Mucosa of stomach (tissue), 1 donor: ENCODE data around the gene CETN1.

ENCODE experiments used
- H3K27me3 ChIP-seq: one replicate; pipeline ENCODE4 v1.7.0; 2013; ENCODE audit warnings: mild to moderate bottlenecking, low read length; ENCODE audit not compliant: control insufficient read depth, insufficient read depth
- H3K36me3 ChIP-seq: one replicate; pipeline ENCODE4 v1.7.0; 2013; ENCODE audit warnings: low read length; ENCODE audit not compliant: control insufficient read depth, insufficient read depth
- H3K4me1 ChIP-seq: one replicate; pipeline ENCODE4 v1.7.0; 2013; ENCODE audit warnings: mild to moderate bottlenecking, low read length; ENCODE audit not compliant: control insufficient read depth, insufficient read depth
- H3K4me3 ChIP-seq: one replicate; pipeline ENCODE4 v1.7.0; 2013; ENCODE audit warnings: low read length
- H3K9ac ChIP-seq: one replicate; pipeline ENCODE4 v1.7.0; 2013; ENCODE audit warnings: mild to moderate bottlenecking, low read length, moderate library complexity
- H3K9me3 ChIP-seq: one replicate; pipeline ENCODE4 v1.7.0; 2013; ENCODE audit warnings: mild to moderate bottlenecking, low read length, moderate library complexity; ENCODE audit not compliant: control insufficient read depth
- donor health status: Pancreatic carcinoma.

Gene CETN1

DNA sequence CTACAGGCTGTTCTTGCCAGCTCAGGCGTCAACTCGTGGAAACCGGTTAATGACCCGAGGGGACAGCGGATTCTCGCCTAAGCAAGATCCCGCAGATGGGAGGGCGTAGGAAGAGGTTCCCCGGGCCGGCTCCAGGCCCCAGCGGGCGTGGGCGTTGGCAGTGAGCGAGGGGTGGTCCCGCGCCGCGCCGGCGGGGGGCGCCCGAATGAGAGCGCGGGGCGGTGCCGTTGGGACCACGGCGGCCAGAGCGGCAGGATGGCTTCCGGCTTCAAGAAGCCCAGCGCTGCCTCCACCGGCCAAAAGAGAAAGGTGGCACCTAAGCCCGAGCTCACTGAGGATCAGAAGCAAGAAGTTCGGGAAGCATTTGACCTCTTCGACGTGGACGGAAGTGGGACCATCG is at the start of gene CETN1:
CETN1 (plus strand) TSS at position 227 of the 400 bp plus-strand sequence; CDS start at position 256, 29 bp downstream.
- no peaks in the 10 kb centered on the region for H3K4me1 ChIP-seq
- no peak within 1 kb of the TSS for H3K9ac ChIP-seq
- no peaks in the 10 kb centered on the region for H3K36me3 ChIP-seq
- H3K27me3 ChIP-seq: no peaks in the 10 kb centered on the region
- H3K4me3 ChIP-seq: no peak within 1 kb of the TSS
- no peaks in the 10 kb centered on the region for H3K9me3 ChIP-seq

DNA sequence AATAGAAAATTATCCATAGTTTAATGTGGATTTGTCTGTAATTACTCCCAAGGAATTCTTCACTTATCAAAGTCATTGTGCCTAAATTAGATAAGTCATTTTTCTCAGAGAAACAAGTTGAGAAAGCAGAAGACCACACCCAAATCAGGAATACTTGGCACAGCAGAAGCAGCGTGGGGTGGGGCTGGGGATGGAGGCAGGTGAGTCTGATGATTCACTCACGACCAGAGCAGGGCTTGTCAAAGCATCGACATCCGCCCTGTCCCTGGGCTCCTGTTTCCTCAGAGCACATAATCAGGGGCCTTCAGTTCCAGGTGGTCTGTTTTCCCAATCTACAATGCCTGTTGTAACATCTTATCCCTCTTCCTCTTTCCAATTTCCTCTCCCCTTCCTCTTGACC is 48.2 kb upstream of the CETN1 start:
- Histone ChIP-seq H3K27me3 (no peaks in the 10 kb centered on the region), H3K36me3 (no peaks in the 10 kb centered on the region), H3K9me3 (no peaks in the 10 kb centered on the region), H3K9ac (no peak overlapping the region), H3K4me3 (no peak overlapping the region), H3K4me1 (peaks cover 7% of the 10 kb centered on the region)

DNA sequence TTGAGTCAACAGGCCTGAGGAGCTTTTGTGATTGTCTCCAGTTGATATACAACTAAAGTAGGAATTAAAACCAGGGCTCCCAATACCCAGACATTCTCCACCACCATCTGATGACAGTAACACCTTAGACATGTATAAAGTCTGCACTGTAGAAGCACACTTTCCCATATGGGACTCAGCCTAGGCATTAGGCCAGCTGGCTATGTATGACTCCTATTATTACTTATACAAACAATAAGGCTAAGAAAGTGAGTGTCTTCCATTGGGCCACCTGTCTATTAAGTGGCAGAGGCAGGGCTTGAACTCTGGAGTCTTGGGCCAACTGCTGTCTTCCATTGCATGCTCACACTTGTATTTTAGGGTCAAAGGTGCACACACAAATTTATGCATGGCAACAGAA is 47.5 kb upstream of the CETN1 start:
- peaks cover 7% of the 10 kb centered on the region for H3K4me1 ChIP-seq
- no peak overlapping the region for H3K4me3 ChIP-seq
- H3K9me3 ChIP-seq: no peaks in the 10 kb centered on the region
- H3K36me3 ChIP-seq: no peaks in the 10 kb centered on the region
- H3K9ac ChIP-seq: no peak overlapping the region
- H3K27me3 ChIP-seq: no peaks in the 10 kb centered on the region

DNA sequence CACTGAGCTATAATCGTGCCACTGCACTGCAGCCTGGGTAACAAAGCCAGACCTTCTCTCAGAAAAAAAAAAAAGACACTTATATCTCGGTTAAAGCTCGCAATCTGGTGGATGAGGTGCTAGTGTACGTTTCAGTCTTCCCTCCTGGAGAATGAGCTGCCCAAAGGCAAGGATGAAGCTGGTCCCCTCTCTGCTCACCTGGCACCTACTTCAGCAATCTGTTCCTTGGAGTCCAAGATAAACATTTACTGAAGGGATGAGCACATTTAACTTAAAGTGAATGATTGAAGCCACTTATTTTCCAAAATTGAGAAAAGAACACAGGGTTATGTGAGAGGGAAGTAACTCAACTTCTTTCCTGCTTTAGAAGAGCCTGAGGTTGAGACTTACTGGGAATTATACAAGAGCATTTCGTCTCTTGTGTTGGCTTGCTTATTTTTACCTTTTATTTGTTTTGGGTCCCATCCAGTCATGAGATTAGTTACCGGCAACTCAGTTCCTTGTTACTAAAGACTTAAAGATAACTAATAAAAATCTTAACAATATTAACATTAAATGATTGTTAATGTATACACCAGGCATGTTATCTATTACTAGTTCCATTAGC is 46.1 kb upstream of the CETN1 start:
- H3K36me3 ChIP-seq: no peaks in the 10 kb centered on the region
- H3K4me3 ChIP-seq: no peak overlapping the region
- H3K9me3 ChIP-seq: no peaks in the 10 kb centered on the region
- peaks cover 7% of the 10 kb centered on the region for H3K4me1 ChIP-seq
- H3K9ac ChIP-seq: no peak overlapping the region
- no peaks in the 10 kb centered on the region for H3K27me3 ChIP-seq

DNA sequence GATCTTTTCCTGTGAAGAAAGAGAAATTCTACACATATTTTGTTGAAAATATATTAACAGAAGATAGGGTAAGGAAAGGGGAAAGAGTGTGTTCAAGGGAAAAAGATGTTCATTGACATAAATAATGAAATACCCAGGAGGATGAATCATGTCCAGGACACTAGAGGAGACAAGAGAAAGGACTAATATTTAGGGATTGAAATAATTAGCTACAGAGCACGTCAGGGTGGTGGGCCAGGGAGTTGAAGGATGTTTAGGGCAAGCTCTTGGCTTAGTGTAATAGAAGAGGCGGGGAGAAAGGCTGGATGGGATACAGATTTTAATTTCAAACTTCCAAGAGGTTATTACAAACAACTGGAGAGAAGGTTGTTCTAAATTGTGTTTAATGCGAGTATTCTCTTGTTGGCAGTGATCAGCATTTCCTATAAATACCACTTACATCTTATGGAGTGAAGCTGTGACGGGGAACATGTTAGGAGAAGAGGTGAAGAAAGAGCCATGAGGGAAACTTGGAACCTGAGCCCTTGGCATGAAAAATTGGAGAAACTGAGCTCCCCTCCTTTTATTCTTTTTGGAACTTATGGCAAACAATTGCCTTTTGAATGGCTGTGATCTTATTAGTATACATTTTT is 36.6 kb upstream of the CETN1 start:
- H3K27me3 ChIP-seq: no peaks in the 10 kb centered on the region
- no peaks in the 10 kb centered on the region for H3K9me3 ChIP-seq
- H3K9ac ChIP-seq: no peak overlapping the region
- H3K4me3 ChIP-seq: no peak overlapping the region
- no peaks in the 10 kb centered on the region for H3K4me1 ChIP-seq
- H3K36me3 ChIP-seq: no peaks in the 10 kb centered on the region

DNA sequence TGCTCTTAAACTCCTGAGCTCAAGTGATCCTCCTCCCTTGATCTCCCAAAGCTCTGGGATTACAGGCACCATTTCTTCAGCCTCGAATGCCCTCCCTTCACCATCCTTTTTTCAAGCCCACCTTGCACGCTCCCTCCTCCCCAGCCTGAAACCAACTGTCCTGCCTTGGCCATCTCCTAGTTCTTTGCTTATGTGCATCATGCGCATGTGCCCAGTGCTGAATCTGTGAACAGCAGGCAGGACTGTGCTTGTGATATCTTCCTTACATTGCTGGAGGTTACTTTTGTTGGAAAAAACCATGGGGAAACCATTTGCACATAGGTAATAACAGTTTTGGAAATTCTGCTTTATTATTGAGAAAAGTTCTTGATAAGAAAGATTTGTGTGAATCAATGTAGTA is 30.2 kb upstream of the CETN1 start:
- no peaks in the 10 kb centered on the region for H3K4me1 ChIP-seq
- H3K9me3 ChIP-seq: no peaks in the 10 kb centered on the region
- no peaks in the 10 kb centered on the region for H3K36me3 ChIP-seq
- H3K27me3 ChIP-seq: no peaks in the 10 kb centered on the region
- no peak overlapping the region for H3K9ac ChIP-seq
- H3K4me3 ChIP-seq: no peak overlapping the region

DNA sequence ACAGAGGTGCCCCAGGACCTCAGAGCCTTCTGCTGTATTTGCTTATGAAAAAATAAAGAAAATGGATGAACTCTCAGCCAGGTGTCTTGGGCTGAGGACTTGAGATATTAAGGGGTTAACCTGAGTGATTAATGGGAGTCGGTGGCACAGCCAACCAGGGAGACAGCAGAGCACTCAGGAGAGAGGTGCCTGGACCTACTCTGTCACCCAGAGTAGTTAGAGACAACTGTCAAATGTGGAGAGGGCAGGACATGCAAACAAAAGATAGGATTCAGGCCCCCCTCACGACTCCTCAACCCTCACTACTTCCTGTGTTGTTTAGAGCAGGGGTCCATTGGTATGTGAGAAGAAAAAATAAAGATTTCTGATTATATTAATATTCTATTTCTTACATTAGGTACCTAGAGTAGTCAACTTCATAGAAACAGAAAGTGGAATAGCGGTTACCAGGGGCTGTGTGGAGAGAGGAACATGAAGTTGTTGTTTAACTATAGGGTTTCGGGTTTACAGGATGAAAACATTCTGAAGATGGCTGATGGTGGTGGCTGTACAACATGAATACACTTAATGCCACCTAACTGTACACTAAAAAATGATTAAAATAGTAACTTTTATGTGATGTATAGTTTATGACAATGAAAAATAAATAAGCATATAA is 28.6 kb upstream of the CETN1 start:
- H3K36me3 ChIP-seq: no peaks in the 10 kb centered on the region
- no peak overlapping the region for H3K4me3 ChIP-seq
- H3K27me3 ChIP-seq: no peaks in the 10 kb centered on the region
- no peaks in the 10 kb centered on the region for H3K4me1 ChIP-seq
- H3K9ac ChIP-seq: no peak overlapping the region
- H3K9me3 ChIP-seq: no peaks in the 10 kb centered on the region

DNA sequence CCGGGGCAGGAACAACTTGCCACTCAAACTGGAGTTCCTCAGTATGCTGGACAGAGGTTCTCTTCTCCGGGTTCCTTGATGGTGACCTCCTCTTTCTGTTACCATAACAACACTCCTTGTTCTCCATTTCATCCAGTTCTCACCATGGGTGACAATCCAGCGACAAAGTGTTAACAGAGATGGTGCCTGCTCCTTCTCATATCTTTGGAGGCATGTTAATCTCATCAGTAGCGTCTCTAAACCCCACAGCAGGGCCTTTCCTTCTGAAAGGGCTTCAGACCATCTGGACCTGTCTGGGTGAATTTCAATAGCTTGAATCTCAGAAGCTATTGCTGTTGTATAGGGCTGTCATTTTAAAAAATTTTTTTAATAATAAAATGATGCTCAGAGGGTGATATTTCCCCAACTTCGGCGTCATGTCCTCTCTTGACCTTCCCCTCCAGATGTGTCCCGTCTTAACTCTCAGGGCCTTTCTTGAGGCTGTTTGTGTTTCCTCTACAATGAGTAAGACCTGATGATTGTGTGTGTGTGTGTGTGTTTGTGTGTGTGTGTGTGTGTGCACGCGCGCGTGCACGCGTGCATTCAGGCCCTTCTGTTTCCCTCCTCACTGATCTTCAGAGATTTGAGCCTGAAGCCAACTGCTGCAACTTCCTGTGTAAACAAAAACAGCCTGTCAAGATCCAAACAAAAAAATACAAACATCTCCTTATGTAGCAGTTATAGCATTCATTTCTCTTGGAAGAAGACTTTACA is 24.3 kb upstream of the CETN1 start:
- H3K9ac ChIP-seq: no peak overlapping the region
- no peak overlapping the region for H3K4me3 ChIP-seq
- H3K36me3 ChIP-seq: no peaks in the 10 kb centered on the region
- no peaks in the 10 kb centered on the region for H3K27me3 ChIP-seq
- H3K9me3 ChIP-seq: no peaks in the 10 kb centered on the region
- no peaks in the 10 kb centered on the region for H3K4me1 ChIP-seq

DNA sequence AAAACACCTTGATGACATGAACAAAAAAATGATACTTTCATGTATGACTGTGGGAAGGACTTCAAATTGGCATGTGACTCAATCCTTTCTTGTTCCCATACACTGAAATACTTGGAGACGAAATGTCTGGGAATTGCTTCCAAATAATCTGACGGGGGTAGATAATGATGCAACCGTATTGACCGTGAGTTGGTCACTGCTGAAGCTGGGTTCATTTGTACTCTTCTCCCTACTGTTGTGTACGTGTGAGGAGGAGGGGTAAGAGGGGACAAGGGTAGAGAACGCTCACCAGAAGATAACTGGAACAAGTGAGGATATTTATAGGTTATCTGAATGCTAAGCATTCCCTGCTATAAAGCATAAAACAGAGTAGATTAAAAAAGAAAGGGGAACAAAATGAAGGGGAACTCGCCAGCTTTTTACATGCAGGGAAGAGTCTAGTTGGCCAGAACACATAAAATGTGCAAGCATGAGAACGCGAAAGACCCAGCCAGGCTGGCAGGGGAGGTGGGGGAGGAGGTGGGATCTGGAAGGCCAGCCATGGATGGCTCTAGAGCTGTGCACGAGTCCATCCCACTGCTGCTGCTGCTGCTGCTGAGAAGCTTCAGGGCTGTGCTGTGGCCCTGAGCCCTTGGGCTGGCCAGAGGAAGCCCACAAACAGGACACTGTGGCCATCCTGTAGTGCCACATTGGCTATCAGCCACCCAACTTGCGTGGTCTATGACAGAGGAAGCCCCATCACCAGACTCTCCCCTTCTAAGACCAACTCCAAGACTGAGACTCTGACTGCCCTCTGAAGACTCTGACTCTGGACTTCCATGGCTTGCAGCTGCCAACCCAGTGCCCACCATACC is 15.2 kb upstream of the CETN1 start:
- H3K9ac ChIP-seq: no peak overlapping the region
- H3K4me1 ChIP-seq: no peaks in the 10 kb centered on the region
- no peaks in the 10 kb centered on the region for H3K36me3 ChIP-seq

DNA sequence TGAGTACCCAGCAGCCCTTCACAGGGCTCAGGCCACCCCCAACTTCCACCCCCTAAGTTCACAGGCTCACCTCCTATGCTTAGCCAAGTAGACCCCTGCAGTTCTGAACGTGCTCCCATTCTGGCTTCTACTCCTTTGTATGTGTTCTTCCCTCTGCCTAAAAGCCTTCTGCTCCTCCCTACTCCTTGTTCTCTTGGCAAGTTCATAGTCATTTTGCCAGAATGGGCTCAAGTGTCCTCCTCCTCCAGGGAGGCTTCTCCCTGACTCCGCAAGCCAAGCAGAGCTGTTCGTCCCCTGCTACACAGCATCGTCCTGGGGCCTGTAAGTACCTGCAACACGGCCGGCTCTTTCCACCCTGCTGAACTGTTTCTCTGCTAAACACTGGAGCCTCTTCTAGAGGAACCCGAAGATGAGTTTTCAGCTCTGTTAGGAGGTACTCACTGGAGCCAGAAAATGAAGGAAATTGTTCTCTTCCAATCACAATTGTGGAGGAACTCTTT is 14.6 kb upstream of the CETN1 start:
- H3K4me3 ChIP-seq: no peak overlapping the region
- H3K9ac ChIP-seq: no peak overlapping the region
- no peaks in the 10 kb centered on the region for H3K9me3 ChIP-seq
- H3K4me1 ChIP-seq: no peaks in the 10 kb centered on the region
- H3K36me3 ChIP-seq: no peaks in the 10 kb centered on the region
- no peaks in the 10 kb centered on the region for H3K27me3 ChIP-seq

More for the DNA sequence above, 15.2 kb upstream of the CETN1 start:
- Histone ChIP-seq H3K4me3 (no peak overlapping the region), H3K27me3 (no peaks in the 10 kb centered on the region), H3K9me3 (no peaks in the 10 kb centered on the region)

DNA sequence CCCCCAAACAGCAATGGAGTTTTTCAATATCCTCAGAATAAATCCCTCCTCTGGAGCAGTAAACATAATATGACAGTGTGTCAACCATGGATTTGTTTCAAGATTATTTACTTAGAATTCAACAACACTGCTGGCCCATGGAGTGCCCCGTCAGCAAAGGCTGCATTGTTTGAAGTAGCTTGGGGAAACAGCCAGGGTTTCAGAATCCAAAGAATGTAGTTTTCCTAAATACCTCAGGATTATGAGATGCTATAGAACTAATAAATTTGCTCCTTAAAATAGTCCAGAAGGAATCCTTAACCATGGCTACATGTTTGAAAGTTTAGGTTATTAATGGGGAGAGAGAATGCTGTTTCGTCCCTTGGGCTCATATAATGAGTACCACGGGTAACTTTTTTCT is 13.1 kb upstream of the CETN1 start:
- no peak overlapping the region for H3K9ac ChIP-seq
- H3K27me3 ChIP-seq: no peaks in the 10 kb centered on the region
- H3K4me3 ChIP-seq: no peak overlapping the region
- no peaks in the 10 kb centered on the region for H3K36me3 ChIP-seq
- no peaks in the 10 kb centered on the region for H3K4me1 ChIP-seq
- no peaks in the 10 kb centered on the region for H3K9me3 ChIP-seq
